Mesendoderm (in vitro differentiated cells): Measurements from ENCODE around the gene DMRT3.

Source experiments
- DNase-seq: peaks from one replicate; pipeline ENCODE4 v3.0.0; 2013
- H2AK5ac ChIP-seq: 2 replicates; pipeline ENCODE4 v1.6.1; 2013; ENCODE audit warnings: low read length, inconsistent platforms
- H2BK120ac ChIP-seq: 2 replicates; pipeline ENCODE4 v1.6.1; 2013; ENCODE audit warnings: low read depth, mild to moderate bottlenecking, low read length, moderate library complexity, mixed read lengths
- H2BK15ac ChIP-seq: replicated peaks from 2 replicates; pipeline ENCODE4 v1.6.1; 2013; ENCODE audit warnings: low read depth, mild to moderate bottlenecking, moderate library complexity
- H2BK5ac ChIP-seq: 2 replicates; pipeline ENCODE4 v1.6.1; 2013; ENCODE audit warnings: low read length, inconsistent platforms
- H3K18ac ChIP-seq: 2 replicates; pipeline ENCODE4 v1.6.1; 2013; ENCODE audit warnings: mild to moderate bottlenecking, low read length, mixed read lengths
- H3K23ac ChIP-seq: one replicate; pipeline ENCODE4 v1.6.1; 2013; ENCODE audit warnings: low read length
- H3K27ac ChIP-seq: 2 replicates; pipeline ENCODE4 v1.5.1; 2013; ENCODE audit warnings: low read depth, mild to moderate bottlenecking, inconsistent platforms, low read length, moderate library complexity
- H3K27me3 ChIP-seq: 2 replicates; pipeline ENCODE4 v1.6.1; 2013; ENCODE audit warnings: low read length, control low read depth, mild to moderate bottlenecking, inconsistent platforms; ENCODE audit not compliant: insufficient read depth, poor library complexity
- H3K36me3 ChIP-seq: 2 replicates; pipeline ENCODE4 v1.6.1; 2013; ENCODE audit warnings: low read length, inconsistent platforms; ENCODE audit not compliant: control insufficient read depth, insufficient read depth
- H3K4ac ChIP-seq: one replicate; pipeline ENCODE4 v1.6.1; 2013; ENCODE audit warnings: low read depth, mild to moderate bottlenecking, low read length, moderate library complexity
- H3K4me1 ChIP-seq: 2 replicates; pipeline ENCODE4 v1.6.1; 2013; ENCODE audit warnings: low read depth, low read length, inconsistent platforms; ENCODE audit not compliant: control insufficient read depth
- H3K4me2 ChIP-seq: 2 replicates; pipeline ENCODE4 v1.6.1; 2013; ENCODE audit warnings: low read length
- H3K4me3 ChIP-seq: 2 replicates; pipeline ENCODE4 v1.5.1; 2013; ENCODE audit warnings: mild to moderate bottlenecking, low read length
- H3K56ac ChIP-seq: one replicate; pipeline ENCODE4 v1.6.1; 2013; ENCODE audit warnings: low read length
- H3K79me1 ChIP-seq: 2 replicates; pipeline ENCODE4 v1.6.1; 2013; ENCODE audit warnings: low read length, inconsistent platforms
- H3K79me2 ChIP-seq: 2 replicates; pipeline ENCODE4 v1.6.1; 2013; ENCODE audit warnings: mild to moderate bottlenecking, low read length; ENCODE audit not compliant: control insufficient read depth, insufficient read depth
- H3K9ac ChIP-seq: 2 replicates; pipeline ENCODE4 v1.6.1; 2013; ENCODE audit warnings: low read length, inconsistent platforms
- H4K5ac ChIP-seq: one replicate; pipeline ENCODE4 v1.6.1; 2013; ENCODE audit warnings: low read length
- H4K8ac ChIP-seq: one replicate; pipeline ENCODE4 v1.6.1; 2013; ENCODE audit warnings: low read depth, mild to moderate bottlenecking, control low read depth, low read length, moderate library complexity
- WGBS: extraction: QIAGEN DNeasy Blood & Tissue Kit; methylation state at CpG from one replicate; pipeline ENCODE4 v1.1.7; 2013; ENCODE audit warnings: low lambda C conversion rate, missing lambda C conversion rate; ENCODE audit not compliant: insufficient coverage; ENCODE audit errors: extremely low coverage; 5-methylcytosine and 5-hydroxymethylcytosine counted together

Gene DMRT3

DNA sequence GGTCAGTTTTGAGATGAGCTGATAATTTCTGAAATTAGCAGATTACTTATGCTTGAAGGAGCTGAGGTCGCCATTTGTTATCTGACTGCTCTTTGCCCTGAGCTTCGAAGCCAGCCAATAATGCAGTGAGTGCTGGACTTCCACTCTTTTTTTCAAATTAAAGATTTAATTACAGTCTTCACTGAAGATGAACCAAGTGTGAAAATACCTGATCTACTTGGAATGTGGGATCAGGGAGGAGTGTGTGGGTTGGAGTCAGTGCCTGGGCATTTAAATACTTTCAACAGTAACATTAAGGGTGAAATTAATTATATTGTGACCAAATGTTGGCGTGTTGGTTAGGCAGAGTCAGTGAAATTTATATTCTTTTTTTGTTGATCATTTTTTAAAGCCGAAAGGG, 23.9 kb upstream of the DMRT3 start:
- Histone ChIP-seq H3K4ac (no peak overlapping the region), H3K4me2 (no peak overlapping the region), H2AK5ac (no peak overlapping the region), H3K27ac (no peak overlapping the region), H4K5ac (no peak overlapping the region), H2BK15ac (no peak overlapping the region), H3K23ac (no peak overlapping the region), H3K4me3 (no peak overlapping the region), H3K56ac (no peak overlapping the region), H3K9ac (no peak overlapping the region), H3K27me3 (no peaks in the 10 kb centered on the region), H3K79me2 (no peaks in the 10 kb centered on the region), H3K36me3 (no peaks in the 10 kb centered on the region), H3K18ac (no peak overlapping the region), H3K4me1 (no peaks in the 10 kb centered on the region), H2BK5ac (no peak overlapping the region), H4K8ac (no peak overlapping the region), H3K79me1 (no peaks in the 10 kb centered on the region), H2BK120ac (no peak overlapping the region)
- no CpG with 5 or more reads among the region's 4 CpGs for WGBS
- DNase-seq, result no peak

DNA sequence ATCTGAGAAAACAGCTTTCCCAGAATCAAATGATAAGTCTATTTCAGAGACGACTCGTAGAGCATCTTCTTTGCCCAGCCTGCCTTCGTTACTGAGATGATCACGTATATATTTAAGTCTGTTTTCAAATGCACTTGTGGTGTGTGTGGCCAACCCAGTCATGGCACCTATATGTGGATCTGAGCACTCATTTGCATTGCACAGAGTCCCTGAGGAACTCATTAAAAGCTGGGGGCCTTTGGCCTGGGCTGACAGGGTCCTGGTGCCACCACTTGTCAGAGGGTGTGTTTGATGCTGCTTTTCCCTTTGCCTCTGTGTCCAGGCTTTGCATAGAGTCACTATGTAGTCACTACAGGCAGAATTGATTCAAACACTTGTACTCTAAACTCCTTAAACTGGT, 17.4 kb upstream of the DMRT3 start:
- Histone ChIP-seq H3K79me1 (no peaks in the 10 kb centered on the region), H2BK15ac (no peak overlapping the region), H3K56ac (no peak overlapping the region), H3K23ac (no peak overlapping the region), H4K8ac (no peak overlapping the region), H2BK120ac (no peak overlapping the region), H3K4me3 (no peak overlapping the region), H3K36me3 (no peaks in the 10 kb centered on the region), H3K4me2 (no peak overlapping the region), H2AK5ac (no peak overlapping the region), H3K4me1 (no peaks in the 10 kb centered on the region), H3K27me3 (no peaks in the 10 kb centered on the region), H3K4ac (no peak overlapping the region), H3K79me2 (no peaks in the 10 kb centered on the region), H2BK5ac (no peak overlapping the region), H3K18ac (no peak overlapping the region), H3K9ac (no peak overlapping the region), H3K27ac (no peak overlapping the region), H4K5ac (no peak overlapping the region)
- no CpG with 5 or more reads among the region's 4 CpGs for WGBS
- no peak for DNase-seq

DNA sequence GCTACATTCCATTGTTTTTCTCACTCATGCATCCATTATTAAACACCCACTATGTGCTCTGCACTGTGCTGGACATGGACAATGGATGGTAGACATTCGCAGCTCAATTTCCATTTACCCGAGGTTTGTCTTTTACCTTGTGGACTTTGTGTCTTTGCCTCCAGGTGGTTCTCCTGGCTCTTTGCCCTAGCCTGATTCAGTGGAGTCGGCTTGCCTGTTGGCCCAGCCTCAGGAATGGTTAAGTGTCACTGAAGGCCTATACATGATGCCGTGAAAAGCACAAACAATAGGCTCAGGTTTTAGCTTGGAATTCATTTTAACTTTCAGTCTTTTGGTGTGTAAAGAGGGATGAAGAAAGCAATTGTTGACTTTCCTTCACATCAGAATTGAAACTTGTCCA, 16.5 kb upstream of the DMRT3 start:
- H3K79me1 ChIP-seq, result no peaks in the 10 kb centered on the region
- WGBS, result no CpG with 5 or more reads among the region's 4 CpGs
- no peaks in the 10 kb centered on the region for H3K36me3 ChIP-seq
- H3K56ac ChIP-seq, result no peak overlapping the region
- H2BK15ac ChIP-seq, result no peak overlapping the region
- H2AK5ac ChIP-seq, result no peak overlapping the region
- H3K27ac ChIP-seq, result no peak overlapping the region
- H3K23ac ChIP-seq, result no peak overlapping the region
- no peak overlapping the region for H3K4me3 ChIP-seq
- H3K4me2 ChIP-seq, result no peak overlapping the region
- no peak overlapping the region for H2BK5ac ChIP-seq
- no peak overlapping the region for H3K18ac ChIP-seq
- H3K9ac ChIP-seq, result no peak overlapping the region
- H3K4me1 ChIP-seq, result no peaks in the 10 kb centered on the region
- H3K79me2 ChIP-seq, result no peaks in the 10 kb centered on the region
- no peaks in the 10 kb centered on the region for H3K27me3 ChIP-seq
- no peak for DNase-seq
- H2BK120ac ChIP-seq, result no peak overlapping the region
- no peak overlapping the region for H3K4ac ChIP-seq
- H4K8ac ChIP-seq, result no peak overlapping the region
- H4K5ac ChIP-seq, result no peak overlapping the region

DNA sequence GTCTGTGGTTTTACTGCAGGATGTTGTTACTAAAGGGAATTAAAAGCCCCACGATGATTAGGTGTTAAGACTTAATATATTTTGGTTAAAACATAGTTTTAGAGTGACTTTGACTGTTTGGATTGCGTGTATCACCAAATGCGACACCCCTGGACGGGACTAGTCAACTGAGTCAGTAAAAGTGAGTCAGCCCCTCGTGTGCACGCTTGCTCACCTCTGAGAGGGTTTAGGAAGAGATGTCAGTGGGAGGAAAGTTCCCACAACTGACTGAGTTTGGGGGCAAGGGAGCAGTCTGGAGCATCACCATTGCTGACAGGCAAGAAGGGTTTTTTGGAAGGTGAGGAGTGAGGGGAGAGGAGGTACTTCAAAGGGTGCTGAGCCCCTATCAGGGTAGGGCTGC, 14.4 kb upstream of the DMRT3 start:
- no peak overlapping the region for H3K27ac ChIP-seq
- WGBS, result no CpG with 5 or more reads among the region's 6 CpGs
- H4K5ac ChIP-seq, result no peak overlapping the region
- H3K18ac ChIP-seq, result no peak overlapping the region
- H3K23ac ChIP-seq, result no peak overlapping the region
- no peak overlapping the region for H3K4me2 ChIP-seq
- H3K36me3 ChIP-seq, result no peaks in the 10 kb centered on the region
- no peak overlapping the region for H3K9ac ChIP-seq
- H3K4me1 ChIP-seq, result no peaks in the 10 kb centered on the region
- no peak overlapping the region for H2BK5ac ChIP-seq
- H3K4me3 ChIP-seq, result no peak overlapping the region
- H3K79me2 ChIP-seq, result no peaks in the 10 kb centered on the region
- H3K79me1 ChIP-seq, result no peaks in the 10 kb centered on the region
- DNase-seq, result no peak
- H2BK15ac ChIP-seq, result no peak overlapping the region
- H3K56ac ChIP-seq, result no peak overlapping the region
- H3K27me3 ChIP-seq, result no peaks in the 10 kb centered on the region
- no peak overlapping the region for H2AK5ac ChIP-seq
- H2BK120ac ChIP-seq, result no peak overlapping the region
- no peak overlapping the region for H3K4ac ChIP-seq
- no peak overlapping the region for H4K8ac ChIP-seq

DNA sequence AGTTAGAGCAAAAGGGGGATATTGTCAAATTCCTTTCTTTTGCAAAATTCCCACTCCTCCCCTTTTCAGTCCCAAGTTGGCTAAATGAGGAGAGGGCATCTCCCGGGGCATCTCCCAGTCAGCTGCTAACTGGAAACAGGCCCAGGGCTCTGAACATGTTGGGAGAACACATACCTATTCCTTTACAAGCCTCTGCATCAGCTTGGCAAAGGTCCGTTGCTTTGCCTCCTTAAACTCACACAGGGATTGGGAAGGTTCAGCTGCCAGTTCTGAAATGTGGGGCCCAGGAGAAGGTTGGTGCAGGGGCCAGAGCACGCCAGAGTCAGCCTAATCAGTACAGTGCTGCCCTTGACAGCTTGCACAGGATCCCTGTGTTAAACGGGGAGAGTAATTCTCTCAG, 11.0 kb upstream of the DMRT3 start:
- no peak for DNase-seq
- no peak overlapping the region for H4K8ac ChIP-seq
- no peak overlapping the region for H2AK5ac ChIP-seq
- WGBS, result no CpG with 5 or more reads among the region's 4 CpGs
- no peak overlapping the region for H3K27ac ChIP-seq
- H2BK15ac ChIP-seq, result no peak overlapping the region
- no peak overlapping the region for H3K4me2 ChIP-seq
- H3K27me3 ChIP-seq, result peaks cover 7% of the 10 kb centered on the region
- no peak overlapping the region for H3K56ac ChIP-seq
- no peaks in the 10 kb centered on the region for H3K36me3 ChIP-seq
- no peaks in the 10 kb centered on the region for H3K79me2 ChIP-seq
- no peak overlapping the region for H2BK120ac ChIP-seq
- no peak overlapping the region for H3K18ac ChIP-seq
- H3K9ac ChIP-seq, result no peak overlapping the region
- H3K4me1 ChIP-seq, result peaks cover 5% of the 10 kb centered on the region
- H3K79me1 ChIP-seq, result no peaks in the 10 kb centered on the region
- no peak overlapping the region for H4K5ac ChIP-seq
- H3K4ac ChIP-seq, result no peak overlapping the region
- H2BK5ac ChIP-seq, result no peak overlapping the region
- no peak overlapping the region for H3K23ac ChIP-seq
- no peak overlapping the region for H3K4me3 ChIP-seq

DNA sequence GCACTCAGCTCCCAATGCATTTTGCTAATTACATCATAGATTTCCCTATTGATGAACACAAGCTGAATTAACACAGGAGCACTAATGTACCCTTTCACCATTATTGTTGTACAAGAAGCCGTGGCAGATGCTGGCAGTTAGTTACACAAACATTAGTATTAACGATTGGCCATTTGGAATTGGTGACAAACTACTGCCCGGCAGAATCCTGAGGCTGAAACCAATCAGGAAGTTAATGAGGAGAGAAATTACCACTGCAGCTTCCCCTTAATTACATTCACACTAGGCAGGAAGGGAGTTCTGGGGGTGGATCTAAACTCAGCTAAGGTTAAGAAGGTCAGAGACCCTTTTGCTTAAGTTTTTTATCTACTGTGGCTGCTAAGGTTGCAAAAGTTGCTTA, 9.6 kb upstream of the DMRT3 start:
- no peak overlapping the region for H3K4ac ChIP-seq
- H2BK5ac ChIP-seq, result no peak overlapping the region
- H3K4me1 ChIP-seq, result peaks cover 6% of the 10 kb centered on the region
- no peak overlapping the region for H4K8ac ChIP-seq
- no peaks in the 10 kb centered on the region for H3K79me2 ChIP-seq
- no peaks in the 10 kb centered on the region for H3K36me3 ChIP-seq
- H3K18ac ChIP-seq, result no peak overlapping the region
- H3K27ac ChIP-seq, result no peak overlapping the region
- H3K4me2 ChIP-seq, result no peak overlapping the region
- H3K56ac ChIP-seq, result no peak overlapping the region
- no peak overlapping the region for H3K4me3 ChIP-seq
- no peaks in the 10 kb centered on the region for H3K79me1 ChIP-seq
- H3K9ac ChIP-seq, result no peak overlapping the region
- WGBS, result no CpG with 5 or more reads among the region's 3 CpGs
- no peak overlapping the region for H4K5ac ChIP-seq
- H3K27me3 ChIP-seq, result peaks cover 7% of the 10 kb centered on the region
- no peak overlapping the region for H2BK120ac ChIP-seq
- no peak overlapping the region for H2AK5ac ChIP-seq
- DNase-seq, result peak; percentile 46
- no peak overlapping the region for H3K23ac ChIP-seq
- no peak overlapping the region for H2BK15ac ChIP-seq
